Head of caudate nucleus (tissue), 42 donors: Measurements from ENCODE around the gene C20orf204.

Experiments
- DNase-seq, 42 donors: peaks; one replicate each; pipeline versions ENCODE4 v3.0.0 to v3.0.0-alpha.2; 2020 to 2021; ENCODE audit warnings: mixed read lengths in 7 of 42
- intact Hi-C: fragments of 100-400 bp; cut with DNase I; formaldehyde crosslinking; loops from one replicate; pipeline ENCODE4 v1.15.0; 2022

C20orf204 gene

GRCh38 chr20:64039293-64040160 lies 3.5 kb downstream of the C20orf204 start:
- intact Hi-C loops: no loop called here

DNA sequence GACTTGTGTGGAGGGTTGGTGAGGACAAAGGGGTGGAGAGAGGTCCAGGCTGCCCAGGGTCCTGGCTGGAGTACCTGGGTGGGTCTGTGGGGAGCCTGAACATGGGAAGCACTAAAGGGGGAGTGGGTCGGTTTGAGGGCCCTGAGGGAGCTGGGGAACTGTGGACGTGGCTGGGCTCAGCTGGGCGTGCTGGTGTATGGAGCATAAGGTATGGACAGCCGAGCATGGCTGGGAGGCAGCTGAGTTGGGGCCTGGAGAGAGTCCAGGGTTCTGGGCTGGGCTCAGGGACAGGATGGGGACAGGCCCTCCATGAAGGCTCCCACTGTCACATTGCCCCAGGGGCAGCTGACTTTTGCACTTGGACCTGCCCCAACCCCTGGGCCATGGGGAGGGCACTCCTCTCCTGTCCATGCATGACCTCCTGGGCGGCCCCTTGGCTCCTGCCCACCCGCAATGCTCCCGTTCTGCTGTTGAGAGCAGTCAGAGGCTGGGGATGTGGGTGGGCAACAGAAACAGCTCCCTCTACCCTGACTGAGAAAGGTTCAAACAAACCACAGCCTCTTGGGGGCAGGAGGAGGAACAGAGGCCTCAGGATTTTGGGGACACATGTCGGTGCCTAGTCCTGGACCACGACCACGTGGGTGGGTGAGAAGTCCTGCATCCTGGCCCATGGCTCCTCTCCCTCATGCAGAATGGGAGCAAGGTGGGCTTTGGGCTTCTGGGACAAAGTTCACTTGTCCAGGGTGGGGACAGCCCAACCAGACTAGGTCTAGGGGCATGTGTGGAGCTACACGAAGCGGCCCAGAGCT lies 4.5 kb downstream of the C20orf204 start:
- intact Hi-C loops: no loop called here
- DNase-seq: no peak

More at GRCh38 chr20:64039293-64040160, 3.5 kb downstream of the C20orf204 start:
- DNase-seq: no peak

DNA sequence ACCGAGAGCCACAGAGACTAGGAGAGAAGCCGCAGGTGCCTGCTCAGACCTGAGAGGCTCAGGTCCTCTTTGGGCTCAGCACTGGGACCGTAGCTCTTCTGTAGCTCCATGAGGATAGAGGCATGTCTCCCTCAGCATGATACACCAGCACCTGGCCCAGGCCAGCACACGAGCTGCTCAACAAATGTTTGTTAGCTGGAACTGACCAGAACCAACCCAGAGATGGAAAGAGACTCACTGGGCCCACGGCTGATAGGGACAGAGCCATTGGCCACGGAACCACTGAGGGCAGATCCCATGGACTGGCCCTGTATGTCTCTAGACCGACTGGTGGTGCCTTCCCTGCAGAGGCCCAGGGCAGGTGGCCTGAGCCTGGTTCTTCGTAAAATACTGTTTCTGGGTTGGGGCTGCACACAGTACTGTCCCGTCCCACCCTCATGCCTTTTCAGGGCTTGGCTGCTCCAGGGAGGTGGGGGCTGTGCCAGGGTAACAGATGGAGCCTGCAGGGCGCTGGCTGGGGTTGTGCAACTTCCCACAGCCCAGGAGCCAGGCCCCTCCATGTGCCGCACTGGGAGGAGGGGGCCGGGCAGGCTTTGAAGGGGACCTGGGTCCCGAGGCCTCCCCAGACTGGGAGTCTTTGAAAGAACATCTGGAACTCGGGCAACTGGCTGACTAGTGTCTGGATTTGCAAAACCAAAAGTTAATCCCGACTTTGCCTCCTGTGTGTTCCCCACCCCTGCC lies 5.2 kb downstream of the C20orf204 start:
- no peak for DNase-seq
- intact Hi-C loops: no loop called here

- intact Hi-C loops: no loop called here
These were observed 5.7 kb downstream of the C20orf204 start for GRCh38 chr20:64041781-64042053.

GRCh38 chr20:64042054-64042781 lies 6.2 kb downstream of the C20orf204 start:
- DNase-seq: no peak
- intact Hi-C loops: no loop called here

More at GRCh38 chr20:64041781-64042053, 5.7 kb downstream of the C20orf204 start:
- no peak for DNase-seq

DNA sequence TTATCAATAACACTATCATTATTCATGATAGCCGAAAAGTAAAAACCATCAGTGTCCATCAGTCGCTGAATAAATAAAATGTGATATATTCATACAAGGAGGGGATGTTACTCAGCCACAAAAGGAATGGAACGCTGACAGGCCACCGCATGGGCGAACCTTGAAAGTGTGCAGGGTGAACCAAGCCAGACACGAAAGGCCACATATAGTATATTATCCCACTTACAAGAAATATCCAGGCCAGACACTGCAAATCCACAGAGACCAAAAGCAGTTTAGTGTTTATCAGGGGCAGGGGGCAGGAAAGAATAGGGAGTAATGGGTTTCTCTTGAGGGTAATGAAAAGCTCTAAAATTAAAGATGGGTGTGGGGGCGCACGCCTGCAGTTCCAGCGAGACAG lies 7.8 kb downstream of the C20orf204 start:
- intact Hi-C loops: no loop called here
- DNase-seq: no peak

DNA sequence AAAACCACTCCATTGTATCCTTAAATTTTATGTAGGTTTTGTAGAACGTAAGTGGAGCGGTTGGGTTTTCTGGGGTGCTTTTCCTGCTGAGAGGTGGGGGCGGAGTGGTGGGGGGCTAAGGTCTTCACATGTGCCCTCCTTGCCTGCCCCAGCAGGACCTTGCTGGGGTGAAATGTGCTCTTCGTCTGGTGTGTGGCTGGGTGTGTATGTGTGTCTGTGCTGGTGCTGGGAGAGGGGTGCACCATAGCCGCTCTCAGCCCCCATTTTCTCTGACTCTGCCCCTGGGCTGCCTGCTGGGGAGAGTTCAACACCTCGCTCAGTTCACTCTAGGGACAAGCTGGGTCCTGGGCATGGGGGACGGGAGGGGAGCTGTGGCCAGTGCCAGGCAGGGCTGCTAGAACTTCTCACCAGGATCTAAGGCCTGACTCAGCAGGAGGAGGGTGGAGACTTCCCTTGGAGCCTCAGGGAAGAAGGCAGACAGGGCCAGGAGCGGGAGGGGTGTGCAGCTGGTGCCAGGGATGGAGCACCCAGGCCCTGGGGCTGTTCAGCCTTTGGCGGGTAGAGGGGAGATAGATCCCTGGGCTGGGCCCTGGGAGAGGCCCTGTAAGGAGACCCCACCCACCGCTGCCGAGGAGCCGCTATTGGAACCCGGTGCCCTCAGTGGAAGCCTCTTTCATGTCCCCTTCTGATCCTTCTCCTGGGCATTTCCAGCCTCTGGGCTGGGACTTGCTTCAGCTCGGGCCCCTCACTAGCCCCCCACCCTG lies 8.7 kb downstream of the C20orf204 start:
- DNase-seq: no peak
- intact Hi-C loops: no loop called here

DNA sequence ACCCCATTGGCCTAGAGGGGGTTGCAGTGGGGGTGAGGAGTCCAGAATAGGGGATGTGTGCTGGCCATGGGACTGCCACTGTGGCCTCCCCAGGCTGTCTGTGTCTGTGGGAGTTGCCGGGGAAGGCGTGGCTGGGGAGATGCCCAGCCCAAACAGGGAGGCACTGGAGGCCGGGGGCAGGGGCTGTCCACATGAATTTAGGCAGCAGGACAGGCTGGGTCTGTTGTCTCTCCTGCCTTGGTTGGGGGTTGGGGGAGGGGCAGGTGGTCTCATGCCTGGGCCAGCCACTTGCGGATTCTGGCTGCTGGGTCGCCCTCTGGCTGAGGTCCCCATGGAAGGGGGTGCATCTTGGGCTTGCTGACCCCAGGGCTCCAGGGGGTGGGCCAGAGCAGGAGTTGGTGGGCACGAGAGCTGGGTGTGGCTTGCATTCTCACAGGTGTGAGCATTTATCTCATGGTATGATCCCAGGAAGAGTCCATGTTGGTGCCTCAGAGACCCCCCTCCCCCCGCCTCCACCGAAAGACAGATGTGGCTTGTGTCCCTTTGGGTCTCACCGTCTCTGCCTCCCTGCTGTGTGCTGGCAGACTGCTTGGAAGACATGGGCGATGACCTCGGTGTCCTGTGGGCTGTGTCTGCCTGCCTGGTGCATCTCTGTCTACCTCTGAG lies 9.5 kb downstream of the C20orf204 start:
- no peak for DNase-seq
- intact Hi-C loops: no loop called here

DNA sequence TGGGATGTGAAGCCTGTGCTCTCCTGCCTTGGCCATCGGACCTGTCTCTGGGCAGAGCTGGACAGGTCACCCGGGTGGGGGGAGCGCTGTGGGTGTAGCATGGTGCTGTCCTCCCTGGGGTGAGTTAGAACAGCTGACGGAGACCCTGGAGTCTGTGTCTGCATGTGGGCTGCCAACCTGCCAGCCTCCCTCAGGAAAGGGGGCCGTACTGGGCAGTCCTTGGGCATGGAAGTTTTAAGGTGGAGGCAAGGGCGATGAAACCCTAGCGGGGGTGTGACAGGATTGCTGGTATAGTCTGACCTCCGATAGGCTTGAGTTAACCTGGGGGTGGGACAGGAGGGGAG lies 11.0 kb downstream of the C20orf204 start:
- no peak for DNase-seq

DNA sequence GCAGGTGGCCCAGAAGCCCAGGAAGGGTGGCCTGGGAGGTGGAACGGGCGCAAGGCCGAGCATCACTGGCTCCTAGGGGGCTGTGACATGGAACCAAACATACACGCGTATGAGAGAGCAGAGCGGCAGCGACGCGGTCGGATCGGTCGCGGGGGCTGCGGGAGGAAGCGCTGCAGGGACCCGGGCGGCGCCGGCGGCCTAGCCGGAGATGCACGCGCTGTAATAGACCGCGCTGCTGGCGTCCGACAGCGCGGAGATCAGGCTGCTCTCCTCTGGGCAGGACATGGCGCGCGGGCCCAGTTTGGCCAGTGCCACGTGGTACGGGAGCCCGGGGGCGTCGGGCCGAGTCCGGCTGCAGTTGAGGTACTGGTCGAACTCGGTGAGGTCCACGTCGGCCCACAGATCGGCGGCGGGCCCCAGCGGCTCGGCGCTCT lies 12.0 kb downstream of the C20orf204 start:
- intact Hi-C loops: no loop called here

More for the DNA sequence above, 11.0 kb downstream of the C20orf204 start:
- intact Hi-C loops: no loop called here

DNA sequence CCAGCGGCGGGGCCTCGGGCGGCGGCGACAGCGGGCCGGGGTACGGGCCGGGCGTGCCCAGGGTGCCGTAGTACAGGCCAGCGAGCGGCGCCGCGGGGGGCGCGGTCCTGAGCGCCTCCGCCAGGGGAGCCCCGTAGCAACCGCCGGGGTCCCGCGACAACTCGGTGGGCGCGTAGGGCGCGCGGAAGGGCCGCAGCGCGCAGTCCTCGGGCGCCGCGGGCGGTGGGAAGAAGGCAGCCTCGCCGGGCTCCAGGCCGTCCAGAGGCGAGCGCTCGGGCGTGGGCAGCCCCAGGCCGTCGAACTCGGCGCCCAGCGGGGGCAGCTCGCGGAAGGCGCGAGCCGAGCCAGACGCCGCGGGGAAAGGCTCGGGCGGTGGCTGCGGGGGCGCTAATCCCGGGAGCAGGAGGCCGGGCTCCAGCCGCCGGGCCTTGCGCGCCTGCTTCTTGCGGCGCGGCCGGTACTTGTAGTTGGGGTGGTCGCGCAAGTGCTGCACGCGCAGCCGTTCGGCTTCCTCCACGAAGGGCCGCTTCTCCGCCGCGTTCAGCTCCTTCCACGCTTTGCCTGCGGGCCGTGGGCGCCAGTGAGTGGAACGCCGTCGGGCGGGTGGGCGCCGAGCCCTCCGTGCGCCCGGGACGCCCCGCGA lies 12.5 kb downstream of the C20orf204 start:
- no peak for DNase-seq
- intact Hi-C loops: no loop called here

More for the DNA sequence above, 12.0 kb downstream of the C20orf204 start:
- DNase-seq: no peak

DNA sequence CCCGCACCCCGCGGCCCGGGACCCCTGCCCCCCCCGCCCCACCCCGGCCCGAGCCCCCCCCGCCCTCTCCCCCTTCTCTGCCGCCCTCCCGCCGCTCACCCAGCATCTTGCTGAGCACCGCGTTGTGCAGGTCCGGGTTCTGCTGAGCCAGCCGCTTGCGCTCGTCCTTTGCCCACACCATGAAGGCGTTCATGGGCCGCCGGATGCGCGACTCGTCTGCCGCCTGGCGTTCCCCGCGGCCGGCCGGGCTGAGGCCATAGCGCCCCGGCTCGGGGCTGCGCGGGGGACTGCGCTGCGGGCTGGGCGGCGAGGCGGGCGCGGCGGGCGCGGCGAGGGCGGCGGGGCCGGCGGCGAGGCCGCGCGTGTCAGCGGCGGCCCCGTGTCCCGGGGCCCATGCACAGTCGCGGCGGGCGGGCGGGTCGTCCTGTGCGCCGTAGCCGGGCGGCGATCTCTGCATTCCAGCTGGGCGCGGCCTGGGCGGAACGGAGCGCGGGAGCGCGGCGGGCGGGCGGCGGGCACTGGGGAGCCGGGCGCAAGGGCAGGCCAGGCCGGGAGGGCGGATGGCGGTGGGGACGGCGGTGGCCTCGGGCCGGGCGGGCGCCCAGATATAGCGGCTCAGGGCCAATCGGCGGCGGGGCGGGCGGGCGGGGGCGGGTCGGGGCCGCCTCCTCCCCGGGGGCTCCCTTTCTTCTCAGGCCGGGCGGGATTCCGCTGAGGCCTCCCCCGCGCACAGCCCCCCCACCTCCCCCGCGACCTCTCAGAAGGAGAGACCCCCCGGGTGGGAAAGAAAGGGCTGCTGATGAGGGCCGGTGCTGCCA lies 13.3 kb downstream of the C20orf204 start, which contains the start of gene SOX18:
TSS of gene SOX18 (minus strand) at position 580 of the 818 bp plus-strand sequence. CDS start at position 457, 123 bp downstream.
- intact Hi-C loops: no loop called here
- DNase-seq: no peak

DNA sequence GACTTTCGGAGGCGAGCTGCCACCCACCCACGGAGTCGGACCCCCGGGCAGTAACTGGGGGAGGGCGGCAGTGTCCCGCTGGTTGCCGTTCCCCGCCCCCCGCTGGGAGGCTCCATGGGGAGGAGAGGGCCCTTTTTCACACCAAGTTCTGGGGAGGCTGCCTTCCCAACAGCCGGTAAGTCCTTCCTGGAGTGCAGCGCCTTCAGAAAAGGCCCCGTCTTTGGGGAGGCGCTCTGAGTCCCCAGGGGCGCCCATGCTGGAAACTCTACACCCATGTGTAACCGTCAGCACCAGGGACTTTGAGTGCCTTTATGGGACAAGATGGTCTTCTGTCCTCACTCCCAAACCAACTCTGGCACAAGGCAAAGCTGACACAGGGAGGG lies 13.9 kb downstream of the C20orf204 start:
- intact Hi-C loops: no loop called here
- DNase-seq: no peak

GRCh38 chr20:64050261-64051032 lies 14.5 kb downstream of the C20orf204 start:
- no peak for DNase-seq
- intact Hi-C loops: no loop called here

- intact Hi-C loops: no loop called here
- DNase-seq: no peak
These were observed 15.1 kb downstream of the C20orf204 start for GRCh38 chr20:64051033-64051452.
